K562 (cell line): ENCODE measurements around the gene PTOV1. TPM values are rescaled to one million over a fixed set of nuclear protein-coding genes. Genes with fewer than 3 reads are reported as not detected.

Experiments used
- BCOR ChIP-seq: fragments of 450-650 bp; IDR thresholded peaks from 2 replicates; pipeline ENCODE4 v1.6.1; 2016
- BHLHE40 ChIP-seq: IDR thresholded peaks from 2 replicates; pipeline ENCODE4 v1.6.1; 2011; ENCODE audit warnings: low read length, improper control_type of control experiment
- CEBPG ChIP-seq, 3 experiments: fragments of 200-800 bp in 1 of 3; sonication (Bioruptor generic) in 1 of 3; sonication (generic) in 1 of 3; formaldehyde crosslinking in 1 of 3; IDR thresholded peaks in 2 of 3; conservative IDR thresholded peaks in 1 of 3; 2 replicates each; pipeline versions ENCODE4 v1.6.1 to v1.8.0; 2016 to 2022; ENCODE audit warnings: missing compliant biosample characterization in 2 of 3, missing genetic modification characterization in 2 of 3, mild to moderate bottlenecking in 1 of 3, missing genetic modification reagents in 1 of 3
- CHD1 ChIP-seq: fragments of 200-600 bp; sonication (generic); IDR thresholded peaks from one replicate; pipeline ENCODE4 v1.6.1; 2012; ENCODE audit warnings: mild to moderate bottlenecking, moderate library complexity, low read length, inconsistent platforms
- ETV5 ChIP-seq: sonication (generic); formaldehyde crosslinking; IDR thresholded peaks from 2 replicates; pipeline ENCODE4 v1.4.0; 2020; ENCODE audit warnings: low read depth, mild to moderate bottlenecking, missing genetic modification reagents
- LCOR ChIP-seq: sonication (generic); formaldehyde crosslinking; IDR thresholded peaks from 2 replicates; pipeline ENCODE4 v1.8.0; 2022; ENCODE audit warnings: mild to moderate bottlenecking, missing genetic modification reagents
- MTA2 ChIP-seq: fragments of 450-650 bp; IDR thresholded peaks from 2 replicates; pipeline ENCODE4 v1.6.1; 2016; ENCODE audit warnings: low read depth
- PCBP1 ChIP-seq: fragments of 200-400 bp; formaldehyde crosslinking; IDR thresholded peaks from 2 replicates; pipeline ENCODE4 v1.6.1; 2018; ENCODE audit warnings: mild to moderate bottlenecking, low read depth, low read length; ENCODE audit not compliant: poor library complexity, severe bottlenecking
- POLR3G ChIP-seq: IDR thresholded peaks from 2 replicates; pipeline ENCODE4 v1.6.1; 2011; ENCODE audit not compliant: insufficient read length, insufficient replicate concordance; ENCODE audit errors: extremely low read depth
- RNF2 ChIP-seq: sonication (generic); IDR thresholded peaks from 2 replicates; pipeline ENCODE4 v1.6.1; 2016
- SAFB ChIP-seq: fragments of 200-400 bp; formaldehyde crosslinking; IDR thresholded peaks from 2 replicates; pipeline ENCODE4 v1.6.1; 2017; ENCODE audit warnings: low read depth, low read length, borderline replicate concordance
- TBP ChIP-seq: optimal IDR thresholded peaks from 2 replicates; pipeline ENCODE3; 2011; ENCODE audit warnings: low read depth, low read length, improper control_type of control experiment
- TOE1 ChIP-seq, 2 experiments: fragments of 450-650 bp in 1 of 2; sonication (generic) in 1 of 2; formaldehyde crosslinking in 1 of 2; IDR thresholded peaks; 2 replicates each; pipeline versions ENCODE4 v1.7.1 to v1.8.0; 2016 to 2022; ENCODE audit warnings: borderline replicate concordance in 2 of 2, mild to moderate bottlenecking in 2 of 2, antibody characterized with exemption in 1 of 2, inconsistent platforms in 1 of 2, low read depth in 1 of 2, missing genetic modification reagents in 1 of 2, moderate library complexity in 1 of 2
- ZC3H4 ChIP-seq: sonication (generic); formaldehyde crosslinking; IDR thresholded peaks from 2 replicates; pipeline ENCODE4 v1.9.0; 2021; ENCODE audit warnings: missing genetic modification reagents, borderline replicate concordance
- ZFP30 ChIP-seq: fragments of 250-450 bp; sonication (Bioruptor Pico); IDR thresholded peaks from 2 replicates; pipeline ENCODE4 v1.8.0; 2022; ENCODE audit warnings: moderate library complexity, mild to moderate bottlenecking, inconsistent platforms, borderline replicate concordance
- ZNF134 ChIP-seq: fragments of 250-450 bp; sonication (Bioruptor Pico); conservative IDR thresholded peaks from 2 replicates; pipeline ENCODE4 v1.4.0; 2020
- ZSCAN29 ChIP-seq: fragments of 450-650 bp; IDR thresholded peaks from 2 replicates; pipeline ENCODE4 v1.6.1; 2017
- polyA plus RNA-seq, 8 experiments: library from polyadenylated mRNA; depleted of rRNA in 4 of 8; stranded (reverse) in 5 of 8; unstranded in 3 of 8; fragments of >200 nt; fragmentation: Nextera tagmentation in 2 of 8; fragmentation: Illumina TruSeq in 1 of 8; extraction: Ambion mirVana in 2 of 8; extraction: Trizol in 1 of 8; gene quantifications; 2 replicates each; pipeline versions ENCODE4 v1.2.1 to v1.2.3, GENCODE V29; 2011 to 2014; ENCODE audit warnings: inconsistent platforms in 1 of 8, missing spikeins in 1 of 8
- total RNA-seq, 7 experiments: library from RNA; depleted of rRNA in 6 of 7; stranded (reverse); fragments of >200 nt in 6 of 7; fragmentation: Illumina TruSeq in 2 of 7; extraction: Trizol in 2 of 7; gene quantifications; 2 replicates each; pipeline versions ENCODE4 v1.2.1 to v1.2.3, GENCODE V29; 2011 to 2021; ENCODE audit warnings: low replicate concordance in 1 of 7
- TF ChIP-seq, protein P1 (sequence below), 2 experiments: fragments of 450-650 bp in 1 of 2; IDR thresholded peaks; 2 replicates each; pipeline ENCODE4 v1.6.1; 2011 to 2017; ENCODE audit warnings: low read depth in 2 of 2, antibody characterized with exemption in 1 of 2, borderline replicate concordance in 1 of 2, low read length in 1 of 2, mild to moderate bottlenecking in 1 of 2, mixed read lengths in 1 of 2; ENCODE audit not compliant: control insufficient read depth in 1 of 2
- TF ChIP-seq, protein P2 (sequence below): fragments of 200-800 bp; sonication (Bioruptor generic); IDR thresholded peaks from 2 replicates; pipeline ENCODE4 v1.6.1; 2016; ENCODE audit warnings: missing genetic modification characterization, missing compliant biosample characterization

PTOV1 gene
- total and polyA plus RNA-seq, 9 of the 15 experiments (the other 6 are each of a cell fraction or from before 2014, with no cell fraction given), result 4.9 to 169 (median 43.5) TPM

DNA sequence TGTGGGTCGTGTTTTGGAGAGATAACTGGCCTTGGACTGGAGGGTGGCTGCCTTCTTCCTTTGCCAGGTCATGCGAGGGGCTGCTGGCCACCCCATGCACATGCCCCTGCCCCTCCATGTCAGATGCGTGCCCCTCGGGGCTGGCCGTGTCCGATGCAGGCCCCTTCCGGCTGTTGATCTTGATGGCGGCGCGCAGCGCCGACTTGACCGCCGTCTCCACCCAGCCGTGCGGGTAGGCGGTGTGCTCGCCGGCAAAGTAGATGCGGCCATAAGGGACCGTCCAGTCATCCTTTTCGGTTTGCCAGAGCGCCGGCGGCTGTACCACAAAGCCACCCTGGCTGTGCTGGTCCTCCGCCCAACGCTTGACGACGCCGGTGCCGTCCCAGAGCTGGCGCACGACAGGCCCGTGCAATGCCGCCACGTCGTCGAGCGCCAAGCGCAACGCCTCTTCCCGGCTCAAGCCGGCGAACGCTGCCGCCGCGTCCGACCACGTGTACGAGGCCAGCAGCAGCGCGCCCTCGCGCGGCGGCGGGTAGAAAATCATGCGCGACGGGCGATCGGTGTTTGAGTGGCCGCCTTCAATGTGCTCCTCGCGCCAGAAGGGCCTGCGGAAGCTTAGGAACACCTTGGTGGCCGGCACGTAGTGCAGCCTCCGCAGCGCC lies 38.9 kb downstream of the PTOV1 start (continued):
- TF ChIP-seq, protein P1, sequence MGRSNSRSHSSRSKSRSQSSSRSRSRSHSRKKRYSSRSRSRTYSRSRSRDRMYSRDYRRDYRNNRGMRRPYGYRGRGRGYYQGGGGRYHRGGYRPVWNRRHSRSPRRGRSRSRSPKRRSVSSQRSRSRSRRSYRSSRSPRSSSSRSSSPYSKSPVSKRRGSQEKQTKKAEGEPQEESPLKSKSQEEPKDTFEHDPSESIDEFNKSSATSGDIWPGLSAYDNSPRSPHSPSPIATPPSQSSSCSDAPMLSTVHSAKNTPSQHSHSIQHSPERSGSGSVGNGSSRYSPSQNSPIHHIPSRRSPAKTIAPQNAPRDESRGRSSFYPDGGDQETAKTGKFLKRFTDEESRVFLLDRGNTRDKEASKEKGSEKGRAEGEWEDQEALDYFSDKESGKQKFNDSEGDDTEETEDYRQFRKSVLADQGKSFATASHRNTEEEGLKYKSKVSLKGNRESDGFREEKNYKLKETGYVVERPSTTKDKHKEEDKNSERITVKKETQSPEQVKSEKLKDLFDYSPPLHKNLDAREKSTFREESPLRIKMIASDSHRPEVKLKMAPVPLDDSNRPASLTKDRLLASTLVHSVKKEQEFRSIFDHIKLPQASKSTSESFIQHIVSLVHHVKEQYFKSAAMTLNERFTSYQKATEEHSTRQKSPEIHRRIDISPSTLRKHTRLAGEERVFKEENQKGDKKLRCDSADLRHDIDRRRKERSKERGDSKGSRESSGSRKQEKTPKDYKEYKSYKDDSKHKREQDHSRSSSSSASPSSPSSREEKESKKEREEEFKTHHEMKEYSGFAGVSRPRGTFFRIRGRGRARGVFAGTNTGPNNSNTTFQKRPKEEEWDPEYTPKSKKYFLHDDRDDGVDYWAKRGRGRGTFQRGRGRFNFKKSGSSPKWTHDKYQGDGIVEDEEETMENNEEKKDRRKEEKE (IDR thresholded peaks at IDR 0.05; ENCODE audit: borderline replicate concordance in 1 of 2, control insufficient read depth in 1 of 2, low read depth in 2 of 2, low read length in 1 of 2), result peak in 1 of 2 experiments; percentile 65; a peak in 1 of 4 replicates
- TF ChIP-seq ETV5 (peak; percentile 90), BHLHE40 (peak; percentile 75), MTA2 (no peak), LCOR (CRISPR knock-in tag) (peak; percentile 99), CEBPG (CRISPR knock-in tag; IDR thresholded peaks at IDR 0.05) (peak; percentile 82), CEBPG (tag; conservative IDR thresholded peaks at IDR 0.05 in 1 of 2, IDR thresholded peaks at IDR 0.05 in 1 of 2) (no peak), POLR3G (no peak), RNF2 (peak; percentile 99), ZNF134 (CRISPR knock-in tag) (no peak), PCBP1 (peak; percentile 23), TOE1 (IDR thresholded peaks at IDR 0.05; ENCODE audit: borderline replicate concordance) (peak; percentile 75; the same call in 1 of the 2 replicates), TOE1 (CRISPR knock-in tag; IDR thresholded peaks at IDR 0.05; ENCODE audit: borderline replicate concordance, low read depth) (peak; percentile 99), ZFP30 (CRISPR knock-in tag) (no peak), BCOR (peak; percentile 84), ZSCAN29 (peak; percentile 23; the same call in 1 of the 2 replicates), CHD1 (no peak), SAFB (peak; percentile 42; the same call in 1 of the 2 replicates), ZC3H4 (CRISPR knock-in tag) (no peak), TBP (peak; percentile 68)
- TF ChIP-seq, protein P2, sequence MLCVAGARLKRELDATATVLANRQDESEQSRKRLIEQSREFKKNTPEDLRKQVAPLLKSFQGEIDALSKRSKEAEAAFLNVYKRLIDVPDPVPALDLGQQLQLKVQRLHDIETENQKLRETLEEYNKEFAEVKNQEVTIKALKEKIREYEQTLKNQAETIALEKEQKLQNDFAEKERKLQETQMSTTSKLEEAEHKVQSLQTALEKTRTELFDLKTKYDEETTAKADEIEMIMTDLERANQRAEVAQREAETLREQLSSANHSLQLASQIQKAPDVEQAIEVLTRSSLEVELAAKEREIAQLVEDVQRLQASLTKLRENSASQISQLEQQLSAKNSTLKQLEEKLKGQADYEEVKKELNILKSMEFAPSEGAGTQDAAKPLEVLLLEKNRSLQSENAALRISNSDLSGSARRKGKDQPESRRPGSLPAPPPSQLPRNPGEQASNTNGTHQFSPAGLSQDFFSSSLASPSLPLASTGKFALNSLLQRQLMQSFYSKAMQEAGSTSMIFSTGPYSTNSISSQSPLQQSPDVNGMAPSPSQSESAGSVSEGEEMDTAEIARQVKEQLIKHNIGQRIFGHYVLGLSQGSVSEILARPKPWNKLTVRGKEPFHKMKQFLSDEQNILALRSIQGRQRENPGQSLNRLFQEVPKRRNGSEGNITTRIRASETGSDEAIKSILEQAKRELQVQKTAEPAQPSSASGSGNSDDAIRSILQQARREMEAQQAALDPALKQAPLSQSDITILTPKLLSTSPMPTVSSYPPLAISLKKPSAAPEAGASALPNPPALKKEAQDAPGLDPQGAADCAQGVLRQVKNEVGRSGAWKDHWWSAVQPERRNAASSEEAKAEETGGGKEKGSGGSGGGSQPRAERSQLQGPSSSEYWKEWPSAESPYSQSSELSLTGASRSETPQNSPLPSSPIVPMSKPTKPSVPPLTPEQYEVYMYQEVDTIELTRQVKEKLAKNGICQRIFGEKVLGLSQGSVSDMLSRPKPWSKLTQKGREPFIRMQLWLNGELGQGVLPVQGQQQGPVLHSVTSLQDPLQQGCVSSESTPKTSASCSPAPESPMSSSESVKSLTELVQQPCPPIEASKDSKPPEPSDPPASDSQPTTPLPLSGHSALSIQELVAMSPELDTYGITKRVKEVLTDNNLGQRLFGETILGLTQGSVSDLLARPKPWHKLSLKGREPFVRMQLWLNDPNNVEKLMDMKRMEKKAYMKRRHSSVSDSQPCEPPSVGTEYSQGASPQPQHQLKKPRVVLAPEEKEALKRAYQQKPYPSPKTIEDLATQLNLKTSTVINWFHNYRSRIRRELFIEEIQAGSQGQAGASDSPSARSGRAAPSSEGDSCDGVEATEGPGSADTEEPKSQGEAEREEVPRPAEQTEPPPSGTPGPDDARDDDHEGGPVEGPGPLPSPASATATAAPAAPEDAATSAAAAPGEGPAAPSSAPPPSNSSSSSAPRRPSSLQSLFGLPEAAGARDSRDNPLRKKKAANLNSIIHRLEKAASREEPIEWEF, result no peak
